ENCODE results near the gene DONSON.
A peak's percentile ranks its signal among the peaks of the same experiment; 100 is the strongest.

DONSON gene

DNA sequence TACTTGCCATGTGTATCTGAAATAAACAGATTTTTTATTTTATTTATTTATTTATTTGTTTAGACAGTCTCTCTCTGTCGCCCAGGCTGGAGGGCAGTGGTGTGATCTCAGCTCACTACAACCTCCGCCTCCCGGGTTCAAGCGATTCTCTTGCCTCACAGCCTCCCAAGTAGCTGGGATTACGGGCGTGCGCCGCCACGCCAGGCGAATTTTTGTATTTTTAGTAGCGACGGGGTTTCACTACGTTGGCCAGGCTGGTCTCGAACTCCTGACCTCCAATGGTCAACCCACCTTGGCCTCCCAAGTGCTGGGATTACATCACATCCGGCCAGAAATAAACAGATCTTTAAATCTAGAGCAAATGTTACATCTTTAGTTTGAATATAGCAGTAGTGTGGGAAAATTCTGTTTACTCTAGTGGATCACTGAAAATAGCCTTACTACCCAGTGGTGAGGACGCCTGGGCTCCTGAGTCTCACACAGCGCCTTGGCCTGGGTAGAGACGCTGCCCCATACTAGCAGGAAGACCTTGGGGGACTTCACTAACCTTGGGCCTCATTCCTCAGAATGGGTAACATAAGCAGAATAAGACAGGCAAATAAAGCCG, 47.3 kb downstream of the DONSON start:
- DNase-seq = peak; percentile 13

DNA sequence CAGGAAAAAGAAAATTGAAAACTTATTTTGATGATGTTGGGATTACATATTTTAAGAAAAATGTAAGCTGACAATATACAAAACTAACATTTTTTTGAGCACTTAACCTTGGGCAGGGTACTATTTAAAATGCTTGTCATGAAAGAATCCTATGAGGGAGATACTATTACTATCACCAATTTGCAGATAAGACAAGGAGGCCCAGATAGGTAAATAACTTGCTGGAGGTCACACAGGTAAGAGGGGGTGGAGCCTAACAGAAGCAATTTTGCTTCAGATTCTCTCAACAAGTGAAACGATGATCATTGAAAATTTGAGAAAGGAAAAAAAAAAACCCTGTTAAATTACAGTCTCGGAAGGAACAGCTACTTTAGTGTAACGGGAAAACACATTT, 47.8 kb downstream of the DONSON start:
- DNase-seq = no peak

DNA sequence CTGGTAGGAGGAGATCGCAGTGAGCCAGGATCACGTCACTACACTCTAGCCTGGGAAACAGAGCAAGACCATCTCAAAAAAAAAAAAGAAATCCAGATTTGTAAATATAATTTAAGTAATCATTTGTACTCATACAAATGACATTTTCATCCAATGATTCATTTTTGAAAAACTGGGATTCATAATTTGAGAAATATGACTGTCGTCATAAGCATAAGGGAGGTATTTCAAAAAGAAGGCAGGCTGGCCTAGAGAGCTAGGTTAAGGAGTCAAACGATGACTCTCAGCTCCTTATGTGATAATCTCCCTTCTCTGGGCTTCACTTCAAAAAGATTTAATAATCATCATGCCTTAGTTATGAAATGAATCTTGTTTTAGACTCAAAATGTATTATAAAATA, 48.9 kb downstream of the DONSON start:
- no peak for DNase-seq

DNA sequence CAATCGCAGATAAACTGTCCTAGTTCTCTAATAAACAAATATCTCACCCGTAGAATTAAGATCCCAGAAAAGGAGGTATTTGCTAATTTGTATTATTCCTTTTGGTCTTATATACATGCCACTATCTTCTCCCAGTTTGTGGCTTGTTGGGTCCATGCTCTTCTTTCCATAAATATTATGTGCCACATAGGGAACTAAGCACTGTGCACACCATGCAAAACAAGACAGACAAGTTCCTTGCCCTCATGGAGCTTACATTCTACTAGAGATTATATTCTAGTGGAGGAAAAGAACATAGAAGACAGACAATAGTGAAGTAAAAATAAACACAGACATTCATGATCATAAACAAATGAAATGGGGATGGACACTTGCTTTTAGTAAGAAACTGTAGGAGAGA, 51.3 kb downstream of the DONSON start:
- DNase-seq = no peak

DNA sequence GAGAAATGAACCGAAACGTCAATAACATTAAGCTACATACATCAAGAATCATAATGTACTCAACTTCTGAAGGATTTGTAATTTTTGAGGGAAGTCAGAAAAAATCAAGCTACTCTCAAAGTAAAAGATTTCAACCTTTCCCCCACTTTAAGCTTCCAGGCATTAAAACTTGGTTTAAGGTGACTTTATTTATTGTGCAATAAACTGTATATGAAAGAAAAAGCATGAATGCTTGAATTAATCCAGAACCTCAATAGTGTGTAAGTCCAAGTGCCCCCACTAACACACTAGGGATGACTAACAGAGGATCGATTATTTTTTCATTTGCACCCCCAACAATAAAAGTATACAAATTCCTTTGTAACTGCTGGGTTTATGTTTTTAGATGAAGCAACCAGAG, 57.5 kb downstream of the DONSON start:
- no peak for DNase-seq

Data from NCI-H2029 treated with DMSO at 0.1 percent for 48 hours (cell line).